HL-60 (cell line): ENCODE measurements around the gene COL11A2.

ENCODE experiments used
- GABPA ChIP-seq: IDR thresholded peaks from 2 replicates; pipeline ENCODE4 v1.6.1; 2012; ENCODE audit warnings: low read depth
- POLR2AphosphoS5 ChIP-seq: IDR thresholded peaks from 2 replicates; pipeline ENCODE4 v1.6.1; 2012; ENCODE audit warnings: low read depth
- SPI1 ChIP-seq: IDR thresholded peaks from 2 replicates; pipeline ENCODE4 v1.6.1; 2012; ENCODE audit warnings: low read depth, mild to moderate bottlenecking, borderline replicate concordance
- TF ChIP-seq, protein P1 (sequence below): IDR thresholded peaks from one replicate; pipeline ENCODE4 v1.5.1; 2011; ENCODE audit warnings: low read length, control low read depth, inconsistent platforms; ENCODE audit not compliant: insufficient read depth

- TF ChIP-seq, protein P1, sequence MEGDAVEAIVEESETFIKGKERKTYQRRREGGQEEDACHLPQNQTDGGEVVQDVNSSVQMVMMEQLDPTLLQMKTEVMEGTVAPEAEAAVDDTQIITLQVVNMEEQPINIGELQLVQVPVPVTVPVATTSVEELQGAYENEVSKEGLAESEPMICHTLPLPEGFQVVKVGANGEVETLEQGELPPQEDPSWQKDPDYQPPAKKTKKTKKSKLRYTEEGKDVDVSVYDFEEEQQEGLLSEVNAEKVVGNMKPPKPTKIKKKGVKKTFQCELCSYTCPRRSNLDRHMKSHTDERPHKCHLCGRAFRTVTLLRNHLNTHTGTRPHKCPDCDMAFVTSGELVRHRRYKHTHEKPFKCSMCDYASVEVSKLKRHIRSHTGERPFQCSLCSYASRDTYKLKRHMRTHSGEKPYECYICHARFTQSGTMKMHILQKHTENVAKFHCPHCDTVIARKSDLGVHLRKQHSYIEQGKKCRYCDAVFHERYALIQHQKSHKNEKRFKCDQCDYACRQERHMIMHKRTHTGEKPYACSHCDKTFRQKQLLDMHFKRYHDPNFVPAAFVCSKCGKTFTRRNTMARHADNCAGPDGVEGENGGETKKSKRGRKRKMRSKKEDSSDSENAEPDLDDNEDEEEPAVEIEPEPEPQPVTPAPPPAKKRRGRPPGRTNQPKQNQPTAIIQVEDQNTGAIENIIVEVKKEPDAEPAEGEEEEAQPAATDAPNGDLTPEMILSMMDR, result no peak
- TF ChIP-seq POLR2AphosphoS5 (no peak), GABPA (no peak), SPI1 (no peak)
Measured at GRCh38 chr6:33166363-33166762, 25.9 kb downstream of the COL11A2 start.
